ENCODE results near the gene PLPPR1.

GRCh38 chr9:101126556-101126955, 98.0 kb downstream of the PLPPR1 start:
- TF ChIP-seq REST (IDR thresholded peaks at IDR 0.05; ENCODE audit: unreplicated experiment) (no peak), CTCF (conservative IDR thresholded peaks at IDR 0.05; ENCODE audit: low read depth in 2 of 2) (no peak), POLR2AphosphoS5 (IDR thresholded peaks at IDR 0.05; ENCODE audit: low read depth) (no peak), EZH2 (IDR thresholded peaks at IDR 0.05; ENCODE audit: low read depth, unreplicated experiment) (no peak), CREB1 (CRISPR knock-in tag; IDR thresholded peaks at IDR 0.05; ENCODE audit: low read depth) (no peak), ZNF331 (CRISPR knock-in tag; IDR thresholded peaks at IDR 0.05; ENCODE audit: low read depth) (no peak), EZH2phosphoT487 (IDR thresholded peaks at IDR 0.05; ENCODE audit: unreplicated experiment) (no peak), JUNB (IDR thresholded peaks at IDR 0.05; ENCODE audit: unreplicated experiment) (no peak), NANOG (IDR thresholded peaks at IDR 0.05; ENCODE audit: borderline replicate concordance) (no peak), ZNF462 (CRISPR knock-in tag; IDR thresholded peaks at IDR 0.05) (no peak)

All from GM23338 (cell line).